SW 1271 (cell line): Measurements from ENCODE around the gene LRRTM2.
"Not testable (repeated sequence)": the region's sequence is repeated elsewhere in the genome, so short reads cannot be mapped to it uniquely, and the experiment has no call there.

Experiments
- DNase-seq, 2 experiments: peaks; one replicate each; lab custom pipeline; 2025; lab: John Stamatoyannopoulos, UW

The LRRTM2 gene

DNA sequence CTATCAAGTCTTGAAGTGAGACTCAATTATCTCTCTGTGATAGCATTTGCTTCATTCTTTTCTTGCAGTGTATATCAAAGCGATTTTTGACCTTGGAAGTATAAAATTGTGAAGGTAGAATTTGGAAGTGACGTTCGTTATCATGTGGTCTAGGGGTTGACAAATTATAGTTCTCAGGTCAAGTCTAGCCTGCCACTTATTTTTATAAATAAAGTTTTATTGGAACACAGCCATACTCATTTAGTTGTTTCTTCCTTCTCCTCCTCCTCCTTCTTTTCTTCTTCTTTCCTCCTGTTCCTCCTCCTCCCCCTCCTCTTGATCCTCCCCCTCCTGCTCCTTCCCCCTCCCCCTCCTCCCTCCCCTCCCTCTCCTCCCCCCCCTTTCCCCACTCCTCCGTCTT, 38.0 kb downstream of the LRRTM2 start:
- no peak for DNase-seq

DNA sequence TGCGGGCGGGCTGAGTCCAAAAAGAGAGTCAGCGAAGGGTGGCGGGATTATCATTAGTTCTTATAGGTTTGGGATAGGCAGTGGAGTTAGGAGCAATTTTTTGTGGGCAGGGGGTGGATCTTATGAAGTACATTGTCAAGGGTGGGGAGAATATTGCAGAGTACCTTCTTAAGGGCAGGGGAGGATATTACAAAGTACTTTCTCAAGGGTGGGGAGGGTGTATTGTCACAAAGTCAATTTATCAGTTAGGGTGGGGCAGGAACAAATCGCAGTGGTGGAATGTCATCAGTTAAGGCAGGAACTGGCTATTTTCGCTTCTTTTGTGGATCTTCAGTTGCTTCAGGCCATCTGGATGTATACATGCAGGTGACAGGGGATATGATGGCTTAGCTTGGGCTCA, 40.3 kb downstream of the LRRTM2 start:
- not testable (repeated sequence) for DNase-seq

DNA sequence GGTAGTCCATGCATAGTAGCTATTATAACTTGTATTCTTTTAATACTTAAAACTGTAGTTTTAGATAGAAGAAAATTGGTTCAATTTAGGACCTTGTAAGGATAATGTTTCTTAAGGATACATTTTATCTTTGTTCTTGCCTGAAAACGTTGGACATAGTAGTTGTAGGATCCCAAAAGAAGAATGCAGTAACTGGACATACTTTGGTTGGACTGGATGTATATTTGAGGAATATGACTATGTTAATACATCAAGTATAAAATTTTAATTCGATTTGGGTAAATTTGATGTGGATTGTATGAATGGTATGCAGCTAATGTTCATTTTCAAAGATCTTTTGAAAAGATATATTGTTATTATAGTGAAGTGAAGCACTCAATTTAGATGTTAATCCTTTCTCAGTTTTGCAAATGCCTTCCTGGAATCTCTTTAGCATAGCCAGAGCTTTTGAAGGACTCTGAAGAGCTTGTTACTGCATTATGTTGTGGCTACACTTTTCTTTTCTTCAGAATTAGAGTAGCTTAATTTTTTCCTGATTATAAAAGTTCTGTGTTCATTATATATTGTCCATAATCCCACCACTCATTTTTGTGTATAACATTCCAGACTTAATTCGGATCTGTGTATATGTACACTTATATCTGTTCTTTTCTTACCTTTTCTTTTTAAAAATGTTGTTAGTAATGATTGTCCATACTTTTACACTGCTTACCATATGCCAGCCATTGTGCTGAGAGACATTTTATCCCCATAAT, 41.2 kb downstream of the LRRTM2 start:
- DNase-seq, result no peak

DNA sequence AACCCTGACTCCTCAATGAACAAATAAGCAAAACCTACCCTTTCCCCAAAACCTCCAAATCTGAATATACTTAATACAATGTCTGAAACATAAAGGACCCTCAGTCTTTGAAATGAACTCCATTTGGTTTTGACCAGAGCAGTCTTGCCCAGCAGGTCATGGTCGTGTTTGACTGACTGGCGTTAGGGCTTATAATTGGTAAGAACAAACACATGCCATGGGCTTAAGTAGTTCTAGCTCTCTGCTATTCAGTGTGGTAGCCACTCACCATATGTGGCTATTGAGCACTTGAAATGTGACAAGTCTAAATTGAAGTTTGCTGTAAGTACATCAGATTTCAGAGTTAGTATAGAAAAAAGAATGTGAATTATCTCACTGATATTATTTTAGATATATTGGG, 42.1 kb downstream of the LRRTM2 start:
- DNase-seq, result no peak

DNA sequence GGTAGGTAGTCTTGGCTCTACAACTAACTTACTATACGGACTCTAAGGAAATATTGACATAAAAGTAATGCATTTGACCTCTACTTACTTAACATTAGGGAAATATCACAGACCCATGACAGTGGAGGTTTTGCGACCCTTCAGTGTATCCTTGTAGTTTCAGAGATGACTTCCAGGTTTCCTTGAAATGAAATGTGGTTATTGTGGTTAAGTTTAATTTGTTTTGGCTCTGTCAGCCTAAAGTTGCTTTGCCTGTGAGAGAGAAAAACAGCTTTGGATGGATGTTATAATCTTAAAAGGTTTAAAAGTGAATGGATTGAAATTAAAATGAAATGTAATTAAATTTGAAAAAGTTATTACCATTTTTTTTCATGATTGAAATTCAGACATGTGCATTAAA, 42.9 kb downstream of the LRRTM2 start:
- DNase-seq, result no peak

DNA sequence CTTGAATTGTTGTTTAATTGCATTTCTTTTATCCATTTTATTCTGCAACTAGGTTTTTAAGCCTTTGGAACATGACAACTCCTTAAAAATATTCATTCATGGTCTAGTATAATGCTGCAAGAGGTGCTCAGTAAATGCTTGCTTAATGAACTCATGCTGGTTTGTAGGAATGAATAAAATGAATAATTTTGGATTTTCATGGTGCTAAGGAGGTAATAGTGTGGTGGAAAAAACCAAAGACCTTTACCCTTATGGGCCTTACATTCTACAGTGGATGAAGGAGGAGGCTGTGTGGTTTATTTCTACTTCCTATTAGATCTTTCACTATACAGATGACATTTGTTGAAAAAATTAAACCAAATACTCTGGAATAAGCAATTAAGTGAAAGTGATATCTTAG, 43.4 kb downstream of the LRRTM2 start:
- no peak for DNase-seq

DNA sequence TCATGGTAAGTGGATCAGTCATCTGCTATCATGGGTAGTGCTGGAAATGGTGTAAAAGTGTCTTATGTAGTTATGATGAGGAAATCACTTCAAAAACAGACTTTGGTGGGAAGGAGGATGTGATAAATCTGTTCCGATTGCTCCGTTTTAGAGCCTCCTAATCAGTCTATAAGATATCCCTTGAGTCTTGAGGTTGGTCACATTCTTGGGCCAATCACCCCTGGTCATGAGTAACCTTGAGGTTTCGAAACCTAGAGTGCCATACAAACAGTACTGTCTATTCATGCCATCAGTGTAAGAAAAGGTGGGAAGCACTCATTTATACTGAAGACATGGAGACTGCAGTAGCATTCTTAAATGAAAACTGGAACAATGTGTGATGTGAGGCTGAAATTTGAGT, 45.8 kb downstream of the LRRTM2 start:
- no peak for DNase-seq

DNA sequence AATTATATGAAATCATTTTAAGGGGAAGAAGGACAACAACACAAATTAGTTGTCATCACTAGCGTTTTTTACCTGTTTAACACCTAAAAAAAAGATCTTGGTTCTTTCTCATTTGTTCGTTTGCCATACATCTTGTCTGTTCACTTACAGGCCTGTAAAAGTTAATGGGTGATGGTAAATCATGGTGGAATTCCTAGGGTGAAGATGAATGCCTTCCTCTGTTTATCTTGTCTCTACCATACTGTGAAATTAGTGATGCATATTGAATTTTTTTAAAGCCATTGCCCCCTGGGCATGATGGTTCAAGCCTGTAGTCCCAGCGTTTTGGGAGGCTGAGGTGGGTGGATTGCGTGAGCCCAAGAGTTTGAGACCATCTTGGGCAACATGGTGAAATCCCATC, 46.6 kb downstream of the LRRTM2 start:
- no peak for DNase-seq

DNA sequence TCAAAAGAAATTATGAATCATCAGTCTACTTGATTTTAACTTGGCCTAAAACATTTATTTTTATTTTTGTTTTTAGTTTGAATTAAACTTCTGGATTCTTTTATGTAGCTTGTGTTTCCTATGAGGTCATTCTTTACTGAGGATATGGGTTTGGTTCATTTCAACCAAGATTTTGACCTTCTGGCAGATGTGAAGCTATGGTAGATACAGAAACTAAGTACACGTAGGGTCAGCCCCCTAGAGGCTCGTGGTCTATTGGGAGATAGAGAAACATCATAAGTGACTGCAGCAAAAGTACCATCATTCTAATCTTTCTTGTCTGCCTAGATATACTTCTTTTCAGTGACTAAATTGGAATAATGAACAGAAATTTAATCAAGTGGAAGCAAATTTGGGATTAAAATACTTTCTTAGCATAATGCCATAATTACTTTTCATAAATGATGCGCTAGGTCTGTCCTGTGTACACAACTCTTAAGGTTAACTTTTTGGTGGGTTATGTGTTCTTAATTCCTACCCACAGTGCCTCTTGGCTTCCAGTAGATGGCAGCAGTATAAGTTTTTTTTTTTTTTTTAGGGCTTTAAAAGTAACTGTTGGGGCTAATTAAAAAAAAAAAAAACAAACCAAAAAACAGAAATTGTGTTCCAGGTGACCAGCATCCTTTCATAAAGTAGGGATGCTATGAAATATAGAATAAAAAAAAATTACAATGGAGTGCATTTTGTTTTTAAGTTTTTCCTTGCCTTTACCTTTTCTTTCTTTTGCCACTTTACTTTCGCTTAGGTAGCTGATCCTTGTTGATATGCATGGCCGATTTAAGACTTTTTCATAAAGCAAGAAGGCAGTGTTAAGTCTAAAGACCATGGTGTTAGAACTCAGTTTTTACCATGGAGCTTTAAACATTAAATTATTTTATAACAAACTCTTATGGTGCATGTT, 49.9 kb downstream of the LRRTM2 start:
- peak in 1 of 2 experiments; percentile 62 for DNase-seq

DNA sequence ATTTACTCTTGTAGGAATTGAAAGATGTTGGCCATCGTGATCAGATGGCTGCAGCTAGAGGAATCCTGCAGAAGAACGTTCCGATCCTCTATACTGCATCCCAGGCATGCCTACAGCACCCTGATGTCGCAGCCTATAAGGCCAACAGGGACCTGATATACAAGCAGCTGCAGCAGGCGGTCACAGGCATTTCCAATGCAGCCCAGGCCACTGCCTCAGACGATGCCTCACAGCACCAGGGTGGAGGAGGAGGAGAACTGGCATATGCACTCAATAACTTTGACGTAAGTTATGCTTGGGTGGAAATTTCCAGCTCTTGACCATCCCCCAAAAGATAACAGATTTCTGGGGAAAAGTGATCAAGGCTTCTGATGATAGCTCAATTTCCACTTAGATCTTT, 50.6 kb downstream of the LRRTM2 start:
- DNase-seq, result no peak

DNA sequence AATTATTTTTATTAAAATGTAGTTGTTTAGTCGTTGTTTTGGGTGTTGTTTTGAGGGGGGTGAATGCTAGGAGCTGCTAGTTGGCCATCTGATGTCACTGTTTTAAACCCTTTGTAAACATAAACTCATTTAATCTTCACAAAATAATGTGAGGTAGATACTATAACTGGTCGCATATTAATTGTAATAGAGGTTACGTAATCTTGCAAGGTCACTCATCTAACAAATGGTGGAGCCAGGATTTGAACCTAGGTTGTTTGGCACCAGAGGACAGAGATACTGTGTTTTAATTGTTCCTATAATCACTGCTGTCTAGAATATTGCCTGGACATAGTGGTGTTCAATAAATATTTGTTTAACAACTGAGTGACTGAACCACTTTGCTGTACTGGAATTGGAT, 54.4 kb downstream of the LRRTM2 start:
- DNase-seq, result no peak

DNA sequence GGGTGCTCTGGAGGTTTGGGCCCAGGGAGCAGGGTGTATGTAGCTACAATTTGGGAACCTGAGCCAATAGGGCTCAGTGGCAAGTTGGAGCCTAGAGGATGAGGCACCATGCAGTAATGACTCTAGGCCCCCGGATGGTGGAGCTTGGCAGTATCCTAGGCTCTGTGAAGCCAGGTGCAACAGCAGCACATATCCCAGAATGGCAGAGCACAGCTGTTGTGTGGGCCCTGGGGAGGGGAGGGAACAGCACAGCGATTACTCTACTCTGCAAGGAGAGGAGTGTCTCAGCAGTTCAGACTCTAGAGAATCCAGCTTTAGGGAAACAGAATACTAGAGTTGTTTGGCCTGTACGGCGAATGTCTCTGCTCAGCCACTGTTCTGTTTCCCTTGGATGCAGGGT, 56.1 kb downstream of the LRRTM2 start:
- no peak for DNase-seq
